HEK293 (cell line): ENCODE measurements around the gene FOXRED1.

Experiments used
- CTCF ChIP-seq: fragments of 450-650 bp; formaldehyde crosslinking; IDR thresholded peaks from 2 replicates; pipeline ENCODE4 v1.5.1; 2016; ENCODE audit warnings: missing biosample characterization, missing genetic modification characterization
- HIC1 ChIP-seq: fragments of 450-650 bp; formaldehyde crosslinking; IDR thresholded peaks from 2 replicates; pipeline ENCODE4 v1.5.1; 2016; ENCODE audit warnings: missing biosample characterization, missing genetic modification characterization
- KLF10 ChIP-seq: fragments of 450-650 bp; IDR thresholded peaks from 2 replicates; pipeline ENCODE4 v1.5.1; 2018; ENCODE audit warnings: missing biosample characterization, mild to moderate bottlenecking, missing genetic modification characterization
- MYNN ChIP-seq: fragments of 450-650 bp; formaldehyde crosslinking; IDR thresholded peaks from 2 replicates; pipeline ENCODE4 v1.5.1; 2016; ENCODE audit warnings: missing biosample characterization, missing genetic modification characterization, borderline replicate concordance
- ZBTB8A ChIP-seq: fragments of 450-650 bp; formaldehyde crosslinking; IDR thresholded peaks from 2 replicates; pipeline ENCODE4 v1.5.1; 2016; ENCODE audit warnings: missing biosample characterization, missing genetic modification characterization
- ZFP41 ChIP-seq: fragments of 450-650 bp; formaldehyde crosslinking; IDR thresholded peaks from 2 replicates; pipeline ENCODE4 v1.5.1; 2016; ENCODE audit warnings: missing biosample characterization, missing genetic modification characterization, borderline replicate concordance
- ZNF132 ChIP-seq: fragments of 450-650 bp; formaldehyde crosslinking; IDR thresholded peaks from 2 replicates; pipeline ENCODE4 v1.5.1; 2017; ENCODE audit warnings: missing biosample characterization, missing genetic modification characterization, borderline replicate concordance
- ZNF24 ChIP-seq: fragments of 450-650 bp; formaldehyde crosslinking; IDR thresholded peaks from 2 replicates; pipeline ENCODE4 v1.5.1; 2016; ENCODE audit warnings: missing biosample characterization, missing genetic modification characterization
- ZNF266 ChIP-seq: fragments of 450-650 bp; formaldehyde crosslinking; IDR thresholded peaks from 2 replicates; pipeline ENCODE4 v1.5.1; 2016; ENCODE audit warnings: missing biosample characterization, missing genetic modification characterization, low read depth
- ZNF311 ChIP-seq: fragments of 450-650 bp; formaldehyde crosslinking; IDR thresholded peaks from 2 replicates; pipeline ENCODE4 v1.5.1; 2017; ENCODE audit warnings: missing biosample characterization, missing genetic modification characterization, borderline replicate concordance
- ZNF544 ChIP-seq: fragments of 450-650 bp; formaldehyde crosslinking; IDR thresholded peaks from 2 replicates; pipeline ENCODE4 v1.5.0; 2017; ENCODE audit warnings: missing biosample characterization, missing genetic modification characterization
- ZNF561 ChIP-seq: fragments of 450-650 bp; IDR thresholded peaks from 2 replicates; pipeline ENCODE4 v1.5.1; 2018; ENCODE audit warnings: missing biosample characterization, missing genetic modification characterization, borderline replicate concordance
- ZNF704 ChIP-seq: fragments of 450-650 bp; formaldehyde crosslinking; IDR thresholded peaks from 2 replicates; pipeline ENCODE4 v1.5.1; 2016; ENCODE audit warnings: missing biosample characterization, missing genetic modification characterization

GRCh38 chr11:126318574-126319373, 49.8 kb downstream of the FOXRED1 start:
- TF ChIP-seq HIC1 (tag by site-specific recombination) (no peak), CTCF (tag by site-specific recombination) (no peak), KLF10 (tag by site-specific recombination) (no peak), ZNF266 (tag by site-specific recombination) (no peak), ZNF132 (no peak), ZFP41 (no peak), MYNN (tag by site-specific recombination) (no peak), ZNF544 (tag by site-specific recombination) (no peak), ZNF561 (tag by site-specific recombination) (no peak), ZNF24 (tag by site-specific recombination) (no peak), ZNF311 (no peak), ZBTB8A (tag by site-specific recombination) (no peak), ZNF704 (tag by site-specific recombination) (no peak)
